ENCODE measurements around the gene ACAA1. TPM values are rescaled to one million over a fixed set of nuclear protein-coding genes. Genes with fewer than 3 reads are reported as not detected.
"Not testable (repeated sequence)": the region's sequence is repeated elsewhere in the genome, so short reads cannot be mapped to it uniquely, and the experiment has no call there.

ACAA1 gene
- total RNA-seq, 1 donor from 2014 or later, result 135 TPM

DNA sequence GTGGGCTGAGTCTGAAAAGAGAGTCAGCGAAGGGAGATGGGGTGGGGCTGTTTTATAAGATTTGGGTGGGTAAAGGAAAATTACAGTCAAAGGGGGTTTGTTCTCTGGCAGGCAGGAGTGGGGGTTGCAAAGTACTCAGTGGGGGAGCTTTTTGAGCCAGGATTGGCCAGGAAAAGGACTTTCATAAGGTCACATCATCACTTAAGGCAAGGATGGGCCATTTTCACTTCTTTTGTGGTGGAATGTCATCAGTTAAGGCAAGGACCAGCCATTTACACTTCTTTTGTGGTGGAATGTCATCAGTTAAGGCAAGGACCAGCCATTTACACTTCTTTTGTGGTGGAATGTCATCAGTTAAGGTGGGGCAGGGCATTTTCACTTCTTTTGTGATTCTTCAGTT is 53.7 kb downstream of the ACAA1 start:
- DNase-seq (ENCODE audit: low spot score), result not testable (repeated sequence)

GRCh38 chr3:38082296-38082695 is 54.6 kb downstream of the ACAA1 start:
- not testable (repeated sequence) for DNase-seq (ENCODE audit: low spot score)

GRCh38 chr3:38077073-38077472 is 59.9 kb downstream of the ACAA1 start:
- not testable (repeated sequence) for DNase-seq (ENCODE audit: low spot score)

Other genes with a start within 250 kb of the ACAA1 start
- 46.4 TPM for gene VILL, start 146.3 kb downstream of the ACAA1 start, total RNA-seq
- 93.5 TPM for gene PLCD1, start 107.5 kb downstream of the ACAA1 start, total RNA-seq
- 5.6 TPM for gene DLEC1, start 97.9 kb downstream of the ACAA1 start, total RNA-seq
- 44.6 TPM for gene MYD88, start 1.5 kb upstream of the ACAA1 start, total RNA-seq
- gene OXSR1, start 28.4 kb upstream of the ACAA1 start, total RNA-seq, result 51.3 TPM
- 0.68 TPM for gene SLC22A13, start 128.7 kb upstream of the ACAA1 start, total RNA-seq
- not detected for gene SLC22A14, start 145.2 kb upstream of the ACAA1 start, total RNA-seq
- gene XYLB, start 209.7 kb upstream of the ACAA1 start, total RNA-seq, result 19.3 TPM

Data from ureter (tissue), 1 donor.